SIG-M5 treated with dmso at 0.1 percent for 504 hours (cell line): ENCODE results near the gene SAMD13.
"Not testable (repeated sequence)": the region's sequence is repeated elsewhere in the genome, so short reads cannot be mapped to it uniquely, and the experiment has no call there.

Source experiments
- DNase-seq: peaks from one replicate; lab custom pipeline; 2025; ENCODE audit not compliant: unreplicated experiment; lab: John Stamatoyannopoulos, UW

Gene SAMD13

GRCh38 chr1:84283381-84283780 lies 18.1 kb upstream of the SAMD13 start:
- DNase-seq = no peak

- DNase-seq = no peak
Measured at GRCh38 chr1:84286071-84286470, 15.4 kb upstream of the SAMD13 start.

GRCh38 chr1:84287389-84287788 lies 14.1 kb upstream of the SAMD13 start:
- DNase-seq = not testable (repeated sequence)

GRCh38 chr1:84289169-84289785 lies 12.2 kb upstream of the SAMD13 start:
- no peak for DNase-seq

- no peak for DNase-seq
Measured at GRCh38 chr1:84291882-84292655, 9.4 kb upstream of the SAMD13 start.

GRCh38 chr1:84293766-84294165 lies 7.7 kb upstream of the SAMD13 start:
- DNase-seq = no peak

- DNase-seq = no peak
Measured at GRCh38 chr1:84294751-84295150, 6.8 kb upstream of the SAMD13 start.

- no peak for DNase-seq
Measured at GRCh38 chr1:84297546-84298244, 3.8 kb upstream of the SAMD13 start.

- peak; percentile 29 for DNase-seq
Measured at GRCh38 chr1:84298328-84298683, 3.2 kb upstream of the SAMD13 start.

GRCh38 chr1:84298684-84299535 lies 2.6 kb upstream of the SAMD13 start:
- DNase-seq = peak; percentile 17

GRCh38 chr1:84299536-84300170 lies 1.9 kb upstream of the SAMD13 start:
- DNase-seq = peak; percentile 17

GRCh38 chr1:84300501-84300900 lies 1.0 kb upstream of the SAMD13 start:
- DNase-seq = no peak

- no peak for DNase-seq
Measured at GRCh38 chr1:84301785-84302385, 377 bp downstream of the SAMD13 start.

GRCh38 chr1:84303314-84303830 lies 1.9 kb downstream of the SAMD13 start:
- DNase-seq = peak; percentile 5

- DNase-seq = no peak
Measured at GRCh38 chr1:84307398-84307797, 5.9 kb downstream of the SAMD13 start.

- no peak for DNase-seq
Measured at GRCh38 chr1:84311296-84311695, 9.8 kb downstream of the SAMD13 start.

GRCh38 chr1:84319662-84320061 lies 18.2 kb downstream of the SAMD13 start:
- no peak for DNase-seq

GRCh38 chr1:84327830-84328229 lies 26.3 kb downstream of the SAMD13 start:
- no peak for DNase-seq

- DNase-seq = no peak
Measured at GRCh38 chr1:84330125-84330984, 28.8 kb downstream of the SAMD13 start.
